Body of pancreas (tissue), 4 donors: ENCODE results near the gene MRPL43.

Experiments
- CTCF ChIP-seq, 7 experiments: fragments of 450-650 bp in 4 of 7; fragments of 200-600 bp in 3 of 7; sonication (generic) in 3 of 7; IDR thresholded peaks; one replicate each; pipeline ENCODE4 v1.5.1; 2016 to 2019; ENCODE audit warnings: antibody characterized with exemption in 7 of 7
- POLR2A ChIP-seq, 3 donors: fragments of 450-650 bp; IDR thresholded peaks; one replicate each; pipeline ENCODE4 v1.6.1; 2016; ENCODE audit warnings: antibody characterized with exemption in 3 of 3, mild to moderate bottlenecking in 2 of 3

GRCh38 chr10:101029520-101030295, 42.4 kb upstream of the MRPL43 start:
- no peak for TF ChIP-seq CTCF (IDR thresholded peaks at IDR 0.05)
- no peak for TF ChIP-seq POLR2A (IDR thresholded peaks at IDR 0.05)
